ENCODE data around the gene ATF6.

- no peak for TF ChIP-seq MYC (IDR thresholded peaks at IDR 0.05; ENCODE audit: low read depth, low read length)
- TF ChIP-seq MYC (CRISPR knock-in tag; IDR thresholded peaks at IDR 0.05; ENCODE audit: borderline replicate concordance, low read depth), result no peak
- no peak for TF ChIP-seq IFI16 (CRISPR knock-in tag; IDR thresholded peaks at IDR 0.05)
- TF ChIP-seq TAF1 (IDR thresholded peaks at IDR 0.05; ENCODE audit: control insufficient read depth, extremely low read depth, insufficient read depth, low read length, severe bottlenecking), result no peak
- no peak for TF ChIP-seq GATAD2B (IDR thresholded peaks at IDR 0.05; ENCODE audit: borderline replicate concordance)
- no peak for TF ChIP-seq ZFP30 (CRISPR knock-in tag; IDR thresholded peaks at IDR 0.05; ENCODE audit: borderline replicate concordance)
- TF ChIP-seq MEF2A (IDR thresholded peaks at IDR 0.05; ENCODE audit: control insufficient read depth, low read depth, low read length), result no peak
Measured at GRCh38 chr1:161900160-161900559, 134.0 kb downstream of the ATF6 start.
